AG04449 (cell line): ENCODE measurements around the gene RBM38.

Source experiments
- CTCF ChIA-PET: fragments of 350-600 bp; formaldehyde crosslinking; extraction: SDS; loops from one replicate; lab custom pipeline; 2021; ENCODE audit warnings: antibody characterized with exemption; lab: Yijun Ruan, JAX
- POLR2A ChIA-PET: fragments of 400-600, 350-600 bp; formaldehyde crosslinking; extraction: SDS; loops from one replicate; lab custom pipeline; 2020; ENCODE audit warnings: antibody characterized with exemption, inconsistent platforms; lab: Yijun Ruan, JAX
- DNase-seq: peaks from one replicate; pipeline ENCODE4 v3.0.0-alpha.2; 2010; ENCODE audit warnings: low read depth, low spot score
- H3K4me3 ChIP-seq: 2 replicates; pipeline ENCODE4 v1.5.1; 2011; ENCODE audit warnings: low read depth, mild to moderate bottlenecking, control low read depth, low read length
- CTCF ChIP-seq: IDR thresholded peaks from one replicate; pipeline ENCODE4 v1.5.1; 2011; ENCODE audit warnings: mild to moderate bottlenecking, moderate library complexity, low read length, control low read depth, inconsistent platforms; ENCODE audit not compliant: insufficient read depth; ENCODE audit errors: missing control alignments

The RBM38 gene

GRCh38 chr20:57393321-57394120, 2.3 kb downstream of the RBM38 start:
- DNase-seq, result no peak
- POLR2A ChIA-PET, result no interaction called here

GRCh38 chr20:57394121-57395082, 3.2 kb downstream of the RBM38 start:
- ChIA-PET POLR2A (no interaction called here), CTCF (interaction anchor here (0.9 kb wide), 2 partner anchors 9 to 13 kb away, joined by 3 to 5 read pairs; no protein-coding TSS in a partner anchor)
- no peak for TF ChIP-seq CTCF
- no peak overlapping the region for H3K4me3 ChIP-seq
- no peak for DNase-seq

More at GRCh38 chr20:57393321-57394120, 2.3 kb downstream of the RBM38 start:
- no peak for TF ChIP-seq CTCF
- CTCF ChIA-PET, result interaction anchor here (0.9 to 2.1 kb wide), 2 partner anchors 12 to 102 kb away, joined by 3 to 8 read pairs; no protein-coding TSS in a partner anchor
- H3K4me3 ChIP-seq, result no peak overlapping the region; the same call in 1 of the 2 replicates

- ChIA-PET POLR2A (interaction anchor here (0.7 kb wide), 1 partner anchor 206 kb away, joined by 3 read pairs; no protein-coding TSS in a partner anchor), CTCF (no interaction called here)
- H3K4me3 ChIP-seq, result no peak overlapping the region
- no peak for DNase-seq
- no peak for TF ChIP-seq CTCF
These were observed 4.1 kb downstream of the RBM38 start for GRCh38 chr20:57395111-57395966.

- ChIA-PET POLR2A (interaction anchor here (0.7 kb wide), 1 partner anchor 205 kb away, joined by 3 read pairs; no protein-coding TSS in a partner anchor), CTCF (interaction anchor here (1.4 kb wide), 1 partner anchor 14 kb away, joined by 3 read pairs; no protein-coding TSS in a partner anchor)
- TF ChIP-seq CTCF, result no peak
- no peak for DNase-seq
- H3K4me3 ChIP-seq, result no peak overlapping the region
These were observed 5.2 kb downstream of the RBM38 start for GRCh38 chr20:57396212-57396983.

GRCh38 chr20:57396984-57397692, 5.9 kb downstream of the RBM38 start:
- ChIA-PET CTCF (interaction anchor here (1.3 to 1.4 kb wide), 2 partner anchors 15 to 18 kb away, joined by 3 to 4 read pairs; no protein-coding TSS in a partner anchor), POLR2A (no interaction called here)
- no peak overlapping the region for H3K4me3 ChIP-seq
- no peak for TF ChIP-seq CTCF
- DNase-seq, result no peak
